HEK293 (cell line): Measurements from ENCODE around the gene ABCC3.

Experiments used
- CTCF ChIA-PET: fragments of 350-600 bp; formaldehyde crosslinking; extraction: SDS; loops from one replicate; lab custom pipeline; 2021; ENCODE audit warnings: antibody characterized with exemption; lab: Yijun Ruan, JAX
- POLR2A ChIA-PET: fragments of 300-600 bp; formaldehyde crosslinking; extraction: SDS; loops from one replicate; lab custom pipeline; 2020; ENCODE audit warnings: antibody characterized with exemption, inconsistent platforms; lab: Yijun Ruan, JAX
- H3K27ac ChIP-seq: fragments of 200-500 bp; sonication (Bioruptor generic); 2 replicates; pipeline ENCODE4 v1.5.1; 2014; ENCODE audit warnings: low read depth, low read length, control low read depth, inconsistent platforms; ENCODE audit errors: extremely low read depth
- H3K36me3 ChIP-seq, 2 experiments: fragments of 200-500 bp in 1 of 2; sonication (Bioruptor generic) in 1 of 2; 1 replicate in 1 of 2; 2 replicates in 1 of 2; pipeline ENCODE4 v1.5.1; 2014 to 2017; ENCODE audit warnings: inconsistent platforms in 2 of 2, low read length in 2 of 2; ENCODE audit not compliant: control insufficient read depth in 2 of 2, insufficient read depth in 1 of 2
- H3K4me1 ChIP-seq: fragments of 200-500 bp; sonication (Bioruptor generic); 2 replicates; pipeline ENCODE4 v1.5.1; 2014; ENCODE audit warnings: mild to moderate bottlenecking, low read length, inconsistent platforms; ENCODE audit not compliant: control insufficient read depth, insufficient read depth
- H3K4me3 ChIP-seq: 2 replicates; pipeline ENCODE4 v1.5.1; 2011; ENCODE audit warnings: low read depth, mild to moderate bottlenecking, control low read depth, low read length, moderate library complexity
- H3K9me3 ChIP-seq: fragments of 200-500 bp; sonication (Bioruptor generic); 2 replicates; pipeline ENCODE4 v1.5.1; 2014; ENCODE audit warnings: low read depth, low read length, inconsistent platforms; ENCODE audit not compliant: control insufficient read depth, insufficient read depth
- FEZF1 ChIP-seq: fragments of 450-650 bp; formaldehyde crosslinking; IDR thresholded peaks from 2 replicates; pipeline ENCODE4 v1.5.1; 2016; ENCODE audit warnings: missing biosample characterization, missing genetic modification characterization
- KLF16 ChIP-seq: fragments of 450-650 bp; formaldehyde crosslinking; IDR thresholded peaks from 2 replicates; pipeline ENCODE4 v1.5.1; 2017; ENCODE audit warnings: missing biosample characterization, missing genetic modification characterization
- KLF7 ChIP-seq: fragments of 450-650 bp; formaldehyde crosslinking; IDR thresholded peaks from 2 replicates; pipeline ENCODE4 v1.5.1; 2016; ENCODE audit warnings: missing biosample characterization, missing genetic modification characterization, borderline replicate concordance
- OVOL3 ChIP-seq: fragments of 450-650 bp; formaldehyde crosslinking; IDR thresholded peaks from 2 replicates; pipeline ENCODE4 v1.5.1; 2016; ENCODE audit warnings: missing biosample characterization, missing genetic modification characterization
- SP2 ChIP-seq: fragments of 450-650 bp; formaldehyde crosslinking; IDR thresholded peaks from 2 replicates; pipeline ENCODE4 v1.5.1; 2016; ENCODE audit warnings: missing biosample characterization, missing genetic modification characterization
- SP3 ChIP-seq: fragments of 450-650 bp; formaldehyde crosslinking; IDR thresholded peaks from 2 replicates; pipeline ENCODE4 v1.5.1; 2016; ENCODE audit warnings: missing biosample characterization, missing genetic modification characterization
- TCF7L2 ChIP-seq: IDR thresholded peaks from 2 replicates; pipeline ENCODE4 v1.6.1; 2011; ENCODE audit warnings: low read depth, mild to moderate bottlenecking, inconsistent platforms, low read length, moderate library complexity, borderline replicate concordance
- ZBTB49 ChIP-seq: fragments of 450-650 bp; formaldehyde crosslinking; IDR thresholded peaks from 2 replicates; pipeline ENCODE4 v1.5.1; 2016; ENCODE audit warnings: missing biosample characterization, missing genetic modification characterization, low read depth
- ZBTB8A ChIP-seq: fragments of 450-650 bp; formaldehyde crosslinking; IDR thresholded peaks from 2 replicates; pipeline ENCODE4 v1.5.1; 2016; ENCODE audit warnings: missing biosample characterization, missing genetic modification characterization
- ZFP37 ChIP-seq: fragments of 450-650 bp; formaldehyde crosslinking; IDR thresholded peaks from 2 replicates; pipeline ENCODE4 v1.5.1; 2016; ENCODE audit warnings: missing biosample characterization, missing genetic modification characterization
- ZNF157 ChIP-seq: fragments of 450-650 bp; formaldehyde crosslinking; IDR thresholded peaks from 2 replicates; pipeline ENCODE4 v1.5.1; 2016; ENCODE audit warnings: missing biosample characterization, missing genetic modification characterization
- ZNF174 ChIP-seq: fragments of 450-650 bp; formaldehyde crosslinking; IDR thresholded peaks from 2 replicates; pipeline ENCODE4 v1.5.0; 2017; ENCODE audit warnings: missing biosample characterization, mild to moderate bottlenecking, missing genetic modification characterization
- ZNF18 ChIP-seq: fragments of 450-650 bp; formaldehyde crosslinking; IDR thresholded peaks from 2 replicates; pipeline ENCODE4 v1.5.1; 2016; ENCODE audit warnings: missing biosample characterization, missing genetic modification characterization
- ZNF510 ChIP-seq: fragments of 450-650 bp; formaldehyde crosslinking; IDR thresholded peaks from 2 replicates; pipeline ENCODE4 v1.5.1; 2018; ENCODE audit warnings: mild to moderate bottlenecking, missing genetic modification characterization, missing biosample characterization; ENCODE audit not compliant: insufficient replicate concordance
- ZNF596 ChIP-seq: fragments of 450-650 bp; IDR thresholded peaks from 2 replicates; pipeline ENCODE4 v1.5.0; 2018; ENCODE audit warnings: missing biosample characterization, mild to moderate bottlenecking, missing genetic modification characterization, moderate library complexity
- ZNF837 ChIP-seq: fragments of 450-650 bp; formaldehyde crosslinking; IDR thresholded peaks from 2 replicates; pipeline ENCODE4 v1.5.1; 2016; ENCODE audit warnings: missing biosample characterization, missing genetic modification characterization

The ABCC3 gene

GRCh38 chr17:50651661-50652060 is 17.0 kb downstream of the ABCC3 start:
- ChIA-PET POLR2A (interaction anchor here (3.0 kb wide), 1 partner anchor 13 kb away, joined by 7 read pairs; no protein-coding TSS in a partner anchor), CTCF (interaction anchor here (0.6 to 2.4 kb wide), 9 partner anchors 11 to 84 kb away, joined by 3 to 9 read pairs (median 6); no protein-coding TSS in a partner anchor)
- Histone ChIP-seq H3K4me1 (no peaks in the 10 kb centered on the region), H3K27ac (no peak overlapping the region), H3K4me3 (no peak overlapping the region), H3K36me3 (no peaks in the 10 kb centered on the region), H3K9me3 (no peaks in the 10 kb centered on the region)
- TF ChIP-seq ZBTB49 (tag by site-specific recombination) (no peak), ZNF510 (tag by site-specific recombination) (no peak), ZNF837 (tag by site-specific recombination) (no peak), SP2 (tag by site-specific recombination) (no peak), KLF7 (tag by site-specific recombination) (no peak), TCF7L2 (no peak), ZBTB8A (tag by site-specific recombination) (no peak), FEZF1 (tag by site-specific recombination) (no peak), OVOL3 (no peak), ZFP37 (no peak), KLF16 (tag by site-specific recombination) (no peak), SP3 (no peak)

GRCh38 chr17:50653738-50654137 is 19.1 kb downstream of the ABCC3 start:
- Histone ChIP-seq H3K27ac (no peak overlapping the region), H3K36me3 (no peaks in the 10 kb centered on the region), H3K4me1 (no peaks in the 10 kb centered on the region), H3K9me3 (no peaks in the 10 kb centered on the region), H3K4me3 (no peak overlapping the region)
- POLR2A ChIA-PET, result interaction anchor here (0.6 to 1.1 kb wide), 2 partner anchors 8 to 342 kb away, joined by 3 to 4 read pairs; no protein-coding TSS in a partner anchor
- TF ChIP-seq ZNF174, result no peak
- 0 out of 2 replicates have a peak, but pooled peaks have one; percentile 4 for TF ChIP-seq ZNF18 (tag by site-specific recombination)
- CTCF ChIA-PET, result interaction anchor here (0.6 to 2.4 kb wide), 4 partner anchors 12 to 152 kb away, joined by 3 to 9 read pairs (median 4); no protein-coding TSS in a partner anchor

GRCh38 chr17:50656509-50656908 is 21.8 kb downstream of the ABCC3 start:
- TF ChIP-seq ZNF596 (no peak), ZNF157 (no peak)
- CTCF ChIA-PET, result interaction anchor here (0.5 kb wide), 1 partner anchor 289 kb away, joined by 3 read pairs; no protein-coding TSS in a partner anchor
- H3K4me3 ChIP-seq, result no peak overlapping the region
- no peaks in the 10 kb centered on the region for H3K36me3 ChIP-seq
- H3K9me3 ChIP-seq, result no peaks in the 10 kb centered on the region
- POLR2A ChIA-PET, result no interaction called here
- no peak overlapping the region for H3K27ac ChIP-seq
- H3K4me1 ChIP-seq, result no peaks in the 10 kb centered on the region; the same call in 1 of the 2 replicates
